Fibroblast of villous mesenchyme (primary cell): ENCODE data around the gene SP9. TPM values are rescaled to one million over a fixed set of nuclear protein-coding genes. Genes with fewer than 3 reads are reported as not detected.

Experiments
- DNase-seq: peaks from one replicate; pipeline ENCODE4 v3.0.0-alpha.2; 2010; ENCODE audit warnings: low read depth
- H3K4me3 ChIP-seq: 2 replicates; pipeline ENCODE4 v1.5.1; 2011; ENCODE audit warnings: low read depth, mild to moderate bottlenecking, low read length
- CTCF ChIP-seq: IDR thresholded peaks from 2 replicates; pipeline ENCODE4 v1.5.1; 2012; ENCODE audit warnings: low read depth, mild to moderate bottlenecking, low read length; ENCODE audit not compliant: insufficient read depth
- total RNA-seq: library from RNA; depleted of rRNA; stranded (reverse); fragments of >200 nt; gene quantifications from 2 replicates; pipeline ENCODE4 v1.2.3, GENCODE V29; 2012

The SP9 gene
- total RNA-seq, 1 donor, result 0.43 TPM

- DNase-seq, result no peak
- no peak overlapping the region for H3K4me3 ChIP-seq
- TF ChIP-seq CTCF, result no peak
Measured at GRCh38 chr2:174338671-174339560, 4.2 kb downstream of the SP9 start.

GRCh38 chr2:174339561-174340399 lies 5.0 kb downstream of the SP9 start:
- no peak for TF ChIP-seq CTCF
- H3K4me3 ChIP-seq, result no peak overlapping the region
- no peak for DNase-seq

- H3K4me3 ChIP-seq, result no peak overlapping the region
- no peak for DNase-seq
- no peak for TF ChIP-seq CTCF
Measured at GRCh38 chr2:174340400-174341292, 5.9 kb downstream of the SP9 start.

GRCh38 chr2:174341293-174341994 lies 6.7 kb downstream of the SP9 start:
- peak overlapping the region; percentile 10 for H3K4me3 ChIP-seq
- peak; percentile 84 for DNase-seq
- TF ChIP-seq CTCF, result peak; percentile 98

- no peak for DNase-seq
- peak overlapping the region; percentile 13 for H3K4me3 ChIP-seq
Measured at GRCh38 chr2:174341995-174342685, 7.4 kb downstream of the SP9 start.

More at GRCh38 chr2:174341995-174342685, 7.4 kb downstream of the SP9 start:
- no peak for TF ChIP-seq CTCF
